HG03469 (cell line): Measurements from ENCODE around the gene NRG2.

Experiments
- ATAC-seq: cut with Tn5 transposase; IDR thresholded peaks from one replicate; pipeline ENCODE4 v1.9.1; 2021; ENCODE audit warnings: mild to moderate bottlenecking, moderate library complexity, moderate number of reproducible peaks; ENCODE audit not compliant: unreplicated experiment

NRG2 gene

DNA sequence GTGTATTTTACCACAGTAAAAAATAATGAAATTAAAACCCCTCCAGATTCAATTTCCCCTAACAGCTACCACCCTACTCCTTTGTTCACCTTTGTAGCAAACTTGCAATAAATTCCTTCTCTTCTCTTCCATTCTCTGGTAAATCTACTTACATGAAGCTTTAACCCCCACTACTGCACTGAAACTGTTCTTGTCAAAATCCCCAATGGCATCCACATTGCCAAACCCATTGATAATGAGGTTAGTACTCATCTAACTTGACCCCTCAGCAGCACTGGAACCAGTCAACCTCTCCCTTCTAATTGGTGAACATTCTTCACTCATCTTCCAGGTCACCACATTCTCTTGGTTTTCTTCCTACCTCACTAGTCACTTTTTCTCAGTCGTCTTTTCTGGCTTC lies 29.6 kb downstream of the NRG2 start:
- ATAC-seq: no peak

DNA sequence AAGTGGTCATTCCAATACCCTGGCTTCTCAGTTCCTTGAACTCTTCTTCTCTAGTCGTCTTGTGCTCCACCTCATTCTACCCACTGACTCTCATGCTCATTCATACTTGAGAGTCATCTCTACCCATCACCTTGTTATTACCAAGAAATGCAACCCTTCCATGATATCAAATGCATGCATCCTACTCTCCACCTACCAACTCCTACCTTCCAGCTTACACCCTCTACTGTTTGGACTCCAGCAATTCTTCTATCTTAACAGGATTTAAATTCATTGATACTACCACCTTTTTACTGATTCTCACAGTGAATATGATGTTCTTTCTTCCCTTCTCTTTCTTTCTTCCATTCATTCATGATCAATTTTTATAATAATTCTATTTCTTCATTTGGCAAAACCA lies 30.7 kb downstream of the NRG2 start:
- ATAC-seq: no peak

DNA sequence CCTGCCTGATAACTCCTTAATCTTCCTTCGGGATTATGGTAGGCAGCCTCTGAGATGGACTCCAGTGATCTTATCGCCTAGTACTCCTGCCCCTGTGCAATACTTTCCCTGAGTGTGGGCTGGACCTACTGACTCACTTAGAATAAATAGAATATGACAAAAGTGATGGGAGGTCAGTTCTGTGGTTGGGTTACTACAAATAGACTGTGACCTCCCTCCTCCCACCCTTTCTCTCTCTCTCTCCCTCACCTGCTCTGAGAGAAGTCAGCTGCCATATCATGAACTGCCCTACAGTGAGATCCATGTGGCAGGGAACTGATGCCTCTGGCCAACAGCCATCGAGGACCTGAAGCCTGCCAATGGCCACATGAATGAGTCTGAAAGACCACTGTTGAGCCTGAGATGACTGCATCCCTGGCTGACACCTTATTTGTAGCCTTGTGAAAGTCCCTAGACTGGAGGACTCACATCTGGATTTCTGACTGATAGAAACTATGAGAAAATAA lies 31.7 kb downstream of the NRG2 start:
- peak; percentile 69 for ATAC-seq

DNA sequence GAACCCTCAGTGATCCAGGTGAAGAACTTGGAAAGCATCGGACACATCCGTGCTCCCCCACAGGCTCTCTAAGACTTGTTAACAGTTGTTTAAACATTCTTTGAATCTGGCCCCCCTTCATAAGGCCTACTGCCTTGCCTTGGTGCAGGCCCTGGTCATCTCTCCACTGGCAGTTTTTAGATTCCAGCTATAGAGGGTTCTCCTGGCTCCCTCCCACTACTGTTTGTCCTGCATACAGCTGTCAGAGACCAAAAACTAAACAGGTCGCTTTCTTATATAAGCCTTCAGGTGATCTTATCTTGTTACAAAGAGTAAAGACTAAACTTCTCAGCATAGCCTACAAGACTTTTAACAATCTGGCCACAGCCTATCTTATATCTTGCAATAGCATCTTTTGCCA lies 32.3 kb downstream of the NRG2 start:
- ATAC-seq: no peak

DNA sequence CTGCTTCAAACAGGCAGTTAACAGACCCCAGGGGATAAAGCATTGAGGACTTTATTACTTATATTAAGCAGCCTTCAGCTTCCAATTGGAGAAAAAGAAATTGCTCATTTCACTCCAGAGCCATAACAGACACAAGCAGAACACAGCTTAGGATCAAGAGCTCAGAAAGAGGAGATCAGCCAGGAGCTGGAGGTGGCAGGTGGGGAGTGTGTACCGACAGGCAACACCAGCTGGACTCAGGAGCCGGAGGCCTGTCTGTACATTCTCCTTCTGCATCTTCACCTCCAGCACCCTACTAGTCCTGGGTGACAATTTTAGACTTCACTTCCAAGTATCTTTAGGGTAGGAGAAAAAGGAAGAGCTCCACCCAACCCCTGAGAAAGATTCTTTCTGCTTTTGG lies 35.8 kb downstream of the NRG2 start:
- ATAC-seq: no peak

DNA sequence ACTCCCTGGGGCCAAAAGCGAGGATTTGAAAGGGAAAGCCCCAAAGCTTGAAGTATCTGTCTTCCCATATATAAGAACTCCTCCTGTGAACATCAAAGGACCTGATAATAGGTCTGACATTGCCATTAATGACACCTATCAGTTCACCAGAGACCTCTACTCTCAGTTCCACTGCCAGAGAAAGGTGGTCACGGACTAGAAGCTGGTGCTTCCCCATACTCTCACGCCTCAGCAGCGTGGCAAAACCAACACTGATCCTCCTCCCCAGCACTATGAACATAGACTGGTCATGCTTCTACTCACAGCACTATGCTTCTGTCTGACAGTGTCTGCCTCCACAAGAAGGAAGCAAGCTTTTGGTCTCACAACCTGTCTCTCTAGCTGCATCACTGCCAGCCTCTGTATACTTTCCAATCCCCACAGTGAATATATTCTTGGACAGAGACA lies 37.9 kb downstream of the NRG2 start:
- peak; percentile 95 for ATAC-seq

DNA sequence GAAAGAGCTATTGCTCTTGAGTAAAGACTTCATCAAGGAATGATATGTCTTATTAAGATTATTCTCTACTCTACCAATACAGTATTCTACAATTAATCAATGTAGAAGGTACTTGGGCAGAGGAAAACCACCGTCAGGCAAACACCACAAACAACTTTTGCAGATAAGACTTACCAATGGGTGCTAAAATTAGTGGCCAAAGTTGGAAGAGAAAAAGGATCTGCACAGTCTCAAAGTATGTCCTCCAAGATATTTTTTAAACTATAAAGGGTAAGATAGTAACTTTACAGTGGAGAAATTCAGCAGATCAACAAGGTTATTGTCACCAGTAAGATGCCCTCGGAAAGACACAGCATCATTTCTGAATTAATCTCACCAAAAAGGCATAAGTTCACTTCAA lies 38.9 kb downstream of the NRG2 start:
- no peak for ATAC-seq

DNA sequence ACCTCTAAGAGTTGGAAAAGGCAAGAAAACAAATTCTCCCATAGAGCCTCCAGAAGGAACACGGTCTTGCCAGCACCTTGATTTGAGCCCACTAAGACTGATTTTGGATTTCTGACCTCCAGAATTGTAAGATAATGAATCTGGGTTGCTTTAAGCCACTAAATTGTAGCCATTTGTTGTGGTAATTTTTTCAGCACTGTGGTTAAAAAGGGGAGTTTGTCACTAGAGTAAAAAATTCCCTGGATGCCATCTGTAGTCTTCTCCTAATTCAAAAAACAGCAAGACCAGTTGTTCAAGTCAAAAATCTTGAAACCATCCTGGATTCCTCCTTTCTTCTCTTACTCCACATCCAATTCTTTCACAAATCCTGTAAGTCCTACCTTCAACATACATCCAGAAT lies 39.6 kb downstream of the NRG2 start:
- ATAC-seq: no peak

DNA sequence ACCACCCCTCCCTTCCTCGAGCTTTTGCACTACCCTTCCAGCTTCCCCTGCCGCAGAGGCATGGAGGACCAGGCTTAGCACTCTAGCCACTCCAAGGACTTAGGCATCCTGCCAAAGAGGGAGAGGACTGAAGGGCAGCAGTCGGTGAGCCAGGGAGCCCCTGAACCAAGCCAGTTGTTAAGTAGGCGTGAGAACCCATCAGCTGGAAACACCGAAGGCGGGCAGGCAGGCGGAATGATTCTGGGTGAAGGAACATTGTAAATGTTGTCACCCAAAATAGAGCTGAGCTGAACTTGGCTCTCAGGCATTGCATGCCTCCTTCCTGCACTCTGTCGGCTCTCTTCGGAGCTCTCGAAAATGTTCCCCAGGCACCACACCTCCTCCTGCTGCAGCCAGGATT lies 42.8 kb downstream of the NRG2 start:
- no peak for ATAC-seq

DNA sequence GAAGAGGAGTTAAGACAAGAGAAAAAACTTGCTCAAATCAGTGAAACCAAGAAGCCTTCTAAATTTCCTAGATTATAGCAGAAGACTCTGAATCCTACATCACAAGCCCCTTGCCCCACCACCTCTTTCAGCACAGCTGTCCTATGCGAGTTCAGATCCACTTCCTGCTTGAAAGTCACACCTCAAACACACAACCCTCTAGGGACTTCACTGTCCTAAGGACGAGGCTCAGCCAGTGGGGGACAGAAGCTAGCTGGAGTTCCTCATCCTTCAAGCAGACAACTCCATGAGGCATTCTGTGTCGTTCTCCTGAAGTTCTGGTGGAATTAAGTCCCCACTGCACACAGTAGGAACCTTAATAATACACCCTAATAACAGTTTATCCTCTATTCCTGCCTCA lies 44.3 kb downstream of the NRG2 start:
- no peak for ATAC-seq

DNA sequence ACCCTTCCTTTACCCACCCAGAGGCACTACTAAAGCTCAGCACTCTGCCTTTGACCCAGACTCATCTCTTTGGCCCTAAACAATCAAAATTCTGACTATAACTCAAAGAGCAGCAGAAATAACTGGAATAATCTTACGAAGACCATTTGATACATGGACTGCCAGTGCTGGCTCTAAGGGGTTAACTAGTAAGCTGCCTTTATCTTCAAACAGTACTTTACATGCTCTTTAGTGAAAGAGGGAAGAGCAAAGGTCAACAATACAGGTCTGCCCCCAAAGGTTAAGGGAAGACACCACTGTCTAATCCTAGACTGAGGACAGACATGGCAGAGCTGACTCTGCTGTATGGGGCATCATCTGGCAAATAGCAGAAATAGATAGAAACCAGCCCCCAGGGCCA lies 45.8 kb downstream of the NRG2 start:
- ATAC-seq: no peak

DNA sequence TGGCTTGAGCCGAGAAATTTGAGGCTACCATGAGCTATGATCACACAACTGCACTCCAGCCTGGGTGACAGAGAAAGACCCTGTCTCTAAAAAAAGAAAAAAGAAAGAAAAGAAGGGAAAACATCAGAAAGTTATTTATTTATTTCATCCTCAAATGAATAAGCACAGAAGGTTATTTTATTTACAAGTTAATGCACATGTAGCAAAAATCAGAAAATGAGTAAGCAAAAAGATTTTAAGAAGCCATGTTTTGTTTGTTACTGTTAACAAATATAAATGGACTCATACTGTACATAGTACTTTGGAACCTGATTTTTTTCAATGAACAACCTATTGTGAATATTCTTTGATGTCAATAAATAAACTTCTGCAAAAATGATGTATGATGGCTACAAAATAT lies 47.2 kb downstream of the NRG2 start:
- no peak for ATAC-seq

DNA sequence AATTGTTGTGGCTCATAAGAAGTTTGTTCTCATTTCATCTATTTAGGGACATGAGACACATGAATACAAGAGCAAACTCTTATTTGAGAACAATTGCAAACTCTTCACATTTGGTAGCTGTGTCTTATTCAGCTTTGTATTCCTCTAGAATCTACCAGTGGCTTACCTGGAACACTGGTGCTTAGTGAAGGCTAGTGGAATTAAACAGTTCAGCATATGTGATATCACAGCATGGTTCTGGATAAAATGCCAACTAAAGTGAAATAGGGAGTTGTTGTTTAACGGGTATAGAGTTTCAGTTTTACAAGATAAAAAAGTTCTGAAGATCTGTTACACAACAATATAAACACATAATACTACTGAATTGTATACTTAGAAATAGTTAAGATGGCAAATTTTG lies 48.9 kb downstream of the NRG2 start:
- no peak for ATAC-seq

DNA sequence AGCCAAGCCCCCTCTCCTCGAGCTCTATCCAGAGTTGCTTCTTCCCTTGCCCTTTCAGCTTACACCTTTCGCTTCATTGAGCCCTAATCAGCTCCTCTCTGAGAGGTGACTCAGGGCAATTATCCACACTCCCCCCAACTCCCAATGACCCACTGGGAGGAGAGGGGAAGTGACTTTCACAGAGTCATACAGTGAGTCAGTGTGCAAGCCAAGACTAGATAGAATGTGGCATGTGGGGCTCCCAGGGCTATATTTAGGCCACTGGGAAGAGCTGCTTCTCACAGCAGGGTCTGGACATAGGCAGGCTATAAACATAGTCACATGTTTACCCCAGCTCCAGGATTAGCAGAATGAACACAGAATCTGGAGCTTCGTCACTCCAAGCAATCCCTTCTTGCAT lies 57.4 kb downstream of the NRG2 start:
- no peak for ATAC-seq

DNA sequence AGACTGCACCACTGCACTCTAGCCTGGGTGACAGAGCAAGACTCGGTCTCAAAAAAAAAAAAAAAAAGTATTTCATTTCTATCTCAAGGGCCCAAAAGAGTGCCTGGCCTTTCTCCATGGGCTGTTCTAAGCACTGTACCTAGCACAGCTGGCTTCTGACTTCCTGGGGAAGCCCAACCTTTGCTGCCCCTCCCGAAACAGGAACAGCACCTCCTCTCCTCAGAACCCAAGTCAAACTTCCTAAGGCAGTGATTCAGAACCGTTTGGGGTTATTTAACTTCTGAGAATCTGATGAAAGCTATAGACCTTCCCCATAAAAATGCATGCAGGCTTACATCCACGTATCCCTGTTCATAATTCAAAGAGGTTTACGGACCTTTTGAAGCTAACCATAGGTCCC lies 57.8 kb downstream of the NRG2 start:
- ATAC-seq: no peak

DNA sequence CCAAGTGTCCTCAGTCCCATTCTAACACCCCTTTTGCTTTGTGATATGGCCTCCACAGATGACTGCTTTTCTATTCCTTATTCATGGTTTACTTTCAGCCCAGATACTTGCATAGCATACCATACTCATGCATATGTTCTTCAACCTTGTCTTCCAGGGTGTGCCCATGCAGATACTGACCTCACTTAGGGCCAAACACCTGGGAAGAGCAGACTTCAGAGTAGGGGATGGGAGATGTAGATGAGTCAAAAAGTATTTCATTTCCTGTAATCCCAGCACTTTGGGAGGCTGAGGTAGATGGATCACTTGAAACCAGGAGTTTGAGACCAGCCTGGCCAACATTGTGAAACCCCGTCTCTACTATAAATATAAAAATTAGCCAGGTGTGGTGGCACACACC lies 58.3 kb downstream of the NRG2 start:
- ATAC-seq: no peak

DNA sequence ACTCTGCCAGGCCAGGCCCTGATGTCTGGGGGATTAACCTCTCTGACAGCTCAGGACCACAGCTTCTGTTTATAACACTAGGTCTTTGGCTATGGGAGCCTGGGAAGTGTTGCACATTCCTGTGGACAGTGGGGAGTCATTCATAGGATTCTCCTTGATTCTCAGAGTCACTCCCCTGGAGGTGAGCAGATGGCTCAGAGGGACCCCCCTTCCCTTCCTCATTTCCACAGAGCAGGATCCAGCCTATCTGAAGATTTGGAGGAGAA lies 60.2 kb downstream of the NRG2 start:
- ATAC-seq: no peak

DNA sequence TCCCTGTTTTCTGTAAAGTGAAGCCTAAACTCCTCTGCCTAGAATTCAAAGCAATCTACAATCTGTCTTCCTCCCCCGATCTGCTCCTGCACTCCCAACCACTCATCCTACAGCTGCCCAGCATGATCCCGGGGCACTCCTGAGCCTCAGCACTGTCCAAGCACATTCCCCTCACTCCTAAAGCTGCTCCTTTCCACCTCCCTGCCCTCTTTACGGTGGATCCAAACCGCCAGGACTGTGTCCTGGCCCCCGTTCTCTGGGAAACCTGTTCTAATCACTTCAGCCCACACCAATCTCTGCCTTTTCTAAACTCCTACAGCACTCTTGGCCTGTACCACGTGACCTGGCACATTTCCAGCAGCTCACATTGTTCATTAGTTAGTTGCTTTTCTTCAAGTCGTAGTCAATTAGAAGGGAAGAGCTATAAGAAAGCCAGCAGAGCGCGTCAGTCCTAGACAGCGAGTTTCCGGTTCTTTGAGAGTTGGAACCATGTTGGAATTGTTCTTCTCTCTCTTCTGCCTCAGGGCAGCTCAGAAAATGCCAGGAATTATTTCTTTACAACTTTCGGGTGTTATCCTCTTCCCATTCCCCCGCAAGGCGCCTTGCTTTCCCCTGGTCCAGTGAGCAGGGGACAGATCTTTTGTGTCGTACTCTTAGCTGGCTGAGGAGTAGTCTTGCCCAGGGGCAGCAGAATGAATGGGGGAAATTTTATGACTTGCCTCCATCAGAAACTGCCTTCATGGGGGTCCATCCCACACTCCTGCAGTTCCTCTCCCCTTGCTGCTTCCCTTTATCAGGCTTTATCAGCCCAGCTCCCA lies 60.7 kb downstream of the NRG2 start:
- ATAC-seq: no peak

DNA sequence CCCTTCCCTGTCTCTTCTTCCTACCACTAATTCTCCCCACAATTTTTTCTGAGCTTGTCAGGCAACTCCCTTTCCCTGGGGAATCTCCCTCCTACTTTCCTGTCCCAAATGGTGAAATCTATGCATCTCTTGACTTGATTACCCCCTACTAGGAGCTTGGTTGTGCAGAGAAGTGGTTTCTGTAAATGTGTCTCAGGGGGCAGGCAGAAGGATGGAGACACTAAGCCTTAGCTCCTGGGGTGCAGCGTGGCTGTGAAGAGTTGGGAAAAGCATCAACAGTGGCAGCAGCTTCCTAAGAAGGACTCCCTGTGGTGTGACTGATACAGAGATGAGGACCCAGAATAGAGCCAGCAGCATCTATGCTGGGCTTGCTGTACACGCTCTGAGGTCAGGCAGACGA lies 62.3 kb downstream of the NRG2 start:
- no peak for ATAC-seq

DNA sequence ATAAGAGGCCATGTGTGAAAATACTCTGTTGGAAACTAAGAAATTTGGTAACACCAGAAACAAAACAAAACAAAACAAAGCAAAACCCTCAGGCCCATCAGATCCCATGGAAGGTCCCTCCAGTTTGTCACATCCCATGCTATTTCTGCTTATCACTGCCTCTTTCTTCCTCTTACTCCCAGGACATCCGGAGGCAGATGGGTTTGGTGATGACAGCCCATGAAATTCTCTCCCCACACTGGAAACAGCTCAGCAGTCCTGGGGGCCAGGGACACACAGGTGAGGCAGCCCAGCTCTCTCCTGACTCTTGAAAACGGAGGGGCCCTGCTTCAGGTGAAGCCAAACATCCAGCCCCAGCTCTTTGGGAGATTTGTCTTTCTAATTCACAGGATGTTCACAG lies 63.2 kb downstream of the NRG2 start:
- no peak for ATAC-seq

DNA sequence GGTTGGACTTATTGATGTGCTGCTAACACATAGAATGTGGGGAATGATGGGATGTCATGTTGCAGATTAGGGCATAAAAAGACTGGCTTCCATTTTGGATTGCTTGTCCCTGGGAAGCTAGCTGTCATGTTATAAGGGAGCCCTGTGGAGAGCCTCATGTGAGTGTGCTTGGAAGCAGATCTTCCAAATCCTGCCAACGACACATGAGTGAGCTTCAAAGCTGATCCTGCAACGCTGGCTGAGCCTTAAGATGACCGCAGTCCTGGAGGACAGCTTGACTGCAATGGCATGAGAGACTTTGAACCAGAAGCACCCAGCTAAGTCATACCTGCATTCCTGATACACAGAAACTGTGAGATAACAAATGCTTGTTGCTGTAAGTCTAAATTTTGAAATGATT lies 63.6 kb downstream of the NRG2 start:
- ATAC-seq: no peak

DNA sequence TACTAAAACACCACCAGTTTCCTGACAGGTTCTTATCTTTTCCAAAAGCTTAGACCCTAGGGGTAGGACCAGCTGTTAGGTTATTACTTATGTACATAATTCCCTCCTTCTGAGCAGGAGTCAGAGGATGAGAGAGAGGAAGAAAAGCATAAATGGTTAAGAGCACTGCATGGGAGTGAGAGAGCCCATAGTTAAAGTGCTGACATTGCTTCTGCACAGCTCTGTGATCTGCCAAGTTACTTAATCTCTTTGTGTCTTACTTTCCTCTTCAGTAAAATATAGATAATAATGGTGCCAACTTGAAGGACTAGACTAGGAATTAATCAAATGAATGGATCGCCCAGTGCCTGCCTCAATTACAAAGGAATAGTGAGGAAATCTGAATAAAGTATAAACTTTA lies 66.4 kb downstream of the NRG2 start:
- no peak for ATAC-seq

DNA sequence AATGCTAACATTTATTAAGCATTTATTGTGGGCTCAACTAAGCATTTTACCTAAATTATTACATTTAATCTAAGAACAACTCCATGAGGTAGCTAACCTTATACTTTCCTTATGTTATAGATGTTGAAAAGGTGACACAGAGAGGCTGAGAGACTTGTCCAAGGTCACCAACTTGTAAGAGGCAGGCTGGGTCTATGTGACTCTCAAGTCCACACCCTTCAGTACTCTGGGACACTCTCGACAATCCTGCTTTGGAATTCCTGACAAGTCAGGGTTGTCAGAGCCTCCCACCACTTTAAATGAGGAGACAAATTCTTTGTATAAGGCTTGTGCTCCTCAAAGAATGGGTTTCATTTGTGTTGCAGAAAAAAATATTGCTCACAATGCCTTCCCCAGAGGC lies 67.2 kb downstream of the NRG2 start:
- no peak for ATAC-seq
